Measurements from ENCODE around the gene MEGF6.

MEGF6 gene

GRCh38 chr1:3461238-3461933 is 149.9 kb downstream of the MEGF6 start:
- Histone ChIP-seq H3K27ac (no peak overlapping the region), H3K4me1 (peaks cover 70% of the 10 kb centered on the region), H3K4me3 (no peak overlapping the region), H3K9me3 (no peaks in the 10 kb centered on the region), H3K36me3 (no peaks in the 10 kb centered on the region), H4K20me1 (peaks cover 14% of the 10 kb centered on the region; the same call in 1 of the 2 replicates), H3K9ac (no peak overlapping the region), H3K27me3 (no peaks in the 10 kb centered on the region), H3K4me2 (no peak overlapping the region)
- TF ChIP-seq Cebpa-rat (IDR thresholded peaks at IDR 0.05) = no peak

- Histone ChIP-seq H3K4me1 (peaks cover 70% of the 10 kb centered on the region), H3K27ac (no peak overlapping the region), H3K9me3 (no peaks in the 10 kb centered on the region), H3K4me2 (no peak overlapping the region), H3K9ac (no peak overlapping the region), H3K36me3 (no peaks in the 10 kb centered on the region), H3K4me3 (no peak overlapping the region), H4K20me1 (peaks cover 10% of the 10 kb centered on the region; the same call in 1 of the 2 replicates), H3K27me3 (no peaks in the 10 kb centered on the region)
- TF ChIP-seq Cebpa-rat (IDR thresholded peaks at IDR 0.05) = no peak
Observed at GRCh38 chr1:3460672-3461131, 150.6 kb downstream of the MEGF6 start.

- H3K9me3 ChIP-seq = no peaks in the 10 kb centered on the region
- H3K27me3 ChIP-seq = no peaks in the 10 kb centered on the region
- peaks cover 10% of the 10 kb centered on the region; the same call in 1 of the 2 replicates for H4K20me1 ChIP-seq
- H3K36me3 ChIP-seq = no peaks in the 10 kb centered on the region
- H3K27ac ChIP-seq = no peak overlapping the region
- no peak for TF ChIP-seq Cebpa-rat (IDR thresholded peaks at IDR 0.05)
- no peak overlapping the region for H3K9ac ChIP-seq
- no peak overlapping the region for H3K4me3 ChIP-seq
- H3K4me2 ChIP-seq = peak overlapping the region; percentile 92
- peaks cover 70% of the 10 kb centered on the region for H3K4me1 ChIP-seq
Observed at GRCh38 chr1:3459940-3460671, 151.2 kb downstream of the MEGF6 start.

GRCh38 chr1:3459051-3459908 is 152.0 kb downstream of the MEGF6 start:
- H3K4me1 ChIP-seq = peaks cover 65% of the 10 kb centered on the region
- no peak for TF ChIP-seq Cebpa-rat (IDR thresholded peaks at IDR 0.05)
- H3K4me2 ChIP-seq = peak overlapping the region; percentile 92
- H3K9me3 ChIP-seq = no peaks in the 10 kb centered on the region
- no peak overlapping the region for H3K9ac ChIP-seq
- peaks cover 10% of the 10 kb centered on the region; the same call in 1 of the 2 replicates for H4K20me1 ChIP-seq
- H3K36me3 ChIP-seq = no peaks in the 10 kb centered on the region
- H3K27ac ChIP-seq = no peak overlapping the region
- no peak overlapping the region for H3K4me3 ChIP-seq
- no peaks in the 10 kb centered on the region for H3K27me3 ChIP-seq

GRCh38 chr1:3457910-3458883 is 153.1 kb downstream of the MEGF6 start:
- Histone ChIP-seq H3K4me1 (peaks cover 72% of the 10 kb centered on the region), H3K9ac (no peak overlapping the region), H3K27me3 (peaks cover 7% of the 10 kb centered on the region; the same call in 1 of the 2 replicates), H3K9me3 (no peaks in the 10 kb centered on the region), H3K4me3 (no peak overlapping the region), H4K20me1 (peaks cover 21% of the 10 kb centered on the region), H3K36me3 (no peaks in the 10 kb centered on the region), H3K27ac (peak overlapping the region; percentile 40), H3K4me2 (peak overlapping the region; percentile 92)
- no peak for TF ChIP-seq Cebpa-rat (IDR thresholded peaks at IDR 0.05)

GRCh38 chr1:3456964-3457909 is 154.1 kb downstream of the MEGF6 start:
- H3K4me3 ChIP-seq = no peak overlapping the region
- peak overlapping the region; percentile 92 for H3K4me2 ChIP-seq
- peaks cover 7% of the 10 kb centered on the region; the same call in 1 of the 2 replicates for H3K27me3 ChIP-seq
- peaks cover 29% of the 10 kb centered on the region for H4K20me1 ChIP-seq
- no peak overlapping the region for H3K9ac ChIP-seq
- H3K9me3 ChIP-seq = no peaks in the 10 kb centered on the region
- no peak for TF ChIP-seq Cebpa-rat (IDR thresholded peaks at IDR 0.05)
- peaks cover 76% of the 10 kb centered on the region for H3K4me1 ChIP-seq
- H3K27ac ChIP-seq = no peak overlapping the region
- H3K36me3 ChIP-seq = no peaks in the 10 kb centered on the region

GRCh38 chr1:3456449-3456963 is 154.8 kb downstream of the MEGF6 start:
- Histone ChIP-seq H3K9ac (no peak overlapping the region), H3K27me3 (peaks cover 7% of the 10 kb centered on the region; the same call in 1 of the 2 replicates), H3K36me3 (no peaks in the 10 kb centered on the region), H3K4me2 (peak overlapping the region; percentile 92), H3K4me3 (no peak overlapping the region), H4K20me1 (peaks cover 30% of the 10 kb centered on the region), H3K27ac (no peak overlapping the region), H3K4me1 (peaks cover 76% of the 10 kb centered on the region), H3K9me3 (no peaks in the 10 kb centered on the region)
- no peak for TF ChIP-seq Cebpa-rat (IDR thresholded peaks at IDR 0.05)
